GM12875 (cell line): ENCODE data around the gene GAL3ST1.

Experiments
- H3K4me3 ChIP-seq: one replicate; pipeline ENCODE4 v1.5.1; 2011; ENCODE audit warnings: low read depth, low read length, control low read depth
- TF ChIP-seq, protein P1 (sequence below): IDR thresholded peaks from 2 replicates; pipeline ENCODE4 v1.5.1; 2011; ENCODE audit warnings: low read depth, mild to moderate bottlenecking, control low read depth, inconsistent platforms, low read length, moderate library complexity, borderline replicate concordance; ENCODE audit not compliant: insufficient read depth

The GAL3ST1 gene

DNA sequence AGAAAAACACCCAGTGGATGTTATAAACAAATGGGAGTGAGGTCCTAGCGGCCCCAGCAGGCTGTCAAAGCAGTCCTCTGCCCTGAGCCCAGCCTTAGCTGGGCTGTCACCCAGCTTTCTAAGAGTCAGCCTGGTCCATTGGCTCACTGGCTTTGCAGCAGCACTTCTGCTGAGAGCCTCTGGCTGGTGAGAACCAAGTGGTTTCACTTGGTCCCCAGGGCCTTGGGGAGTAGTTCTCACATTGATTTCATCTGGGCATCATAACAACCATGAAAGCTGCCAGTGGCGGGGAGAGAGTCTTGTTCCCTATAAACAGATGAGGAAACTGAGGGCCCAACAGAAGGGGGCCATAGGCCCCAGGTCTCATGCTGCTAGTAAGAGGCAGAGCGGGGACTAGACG lies 39.3 kb downstream of the GAL3ST1 start:
- H3K4me3 ChIP-seq: no peak overlapping the region
- TF ChIP-seq, protein P1, sequence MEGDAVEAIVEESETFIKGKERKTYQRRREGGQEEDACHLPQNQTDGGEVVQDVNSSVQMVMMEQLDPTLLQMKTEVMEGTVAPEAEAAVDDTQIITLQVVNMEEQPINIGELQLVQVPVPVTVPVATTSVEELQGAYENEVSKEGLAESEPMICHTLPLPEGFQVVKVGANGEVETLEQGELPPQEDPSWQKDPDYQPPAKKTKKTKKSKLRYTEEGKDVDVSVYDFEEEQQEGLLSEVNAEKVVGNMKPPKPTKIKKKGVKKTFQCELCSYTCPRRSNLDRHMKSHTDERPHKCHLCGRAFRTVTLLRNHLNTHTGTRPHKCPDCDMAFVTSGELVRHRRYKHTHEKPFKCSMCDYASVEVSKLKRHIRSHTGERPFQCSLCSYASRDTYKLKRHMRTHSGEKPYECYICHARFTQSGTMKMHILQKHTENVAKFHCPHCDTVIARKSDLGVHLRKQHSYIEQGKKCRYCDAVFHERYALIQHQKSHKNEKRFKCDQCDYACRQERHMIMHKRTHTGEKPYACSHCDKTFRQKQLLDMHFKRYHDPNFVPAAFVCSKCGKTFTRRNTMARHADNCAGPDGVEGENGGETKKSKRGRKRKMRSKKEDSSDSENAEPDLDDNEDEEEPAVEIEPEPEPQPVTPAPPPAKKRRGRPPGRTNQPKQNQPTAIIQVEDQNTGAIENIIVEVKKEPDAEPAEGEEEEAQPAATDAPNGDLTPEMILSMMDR: no peak

DNA sequence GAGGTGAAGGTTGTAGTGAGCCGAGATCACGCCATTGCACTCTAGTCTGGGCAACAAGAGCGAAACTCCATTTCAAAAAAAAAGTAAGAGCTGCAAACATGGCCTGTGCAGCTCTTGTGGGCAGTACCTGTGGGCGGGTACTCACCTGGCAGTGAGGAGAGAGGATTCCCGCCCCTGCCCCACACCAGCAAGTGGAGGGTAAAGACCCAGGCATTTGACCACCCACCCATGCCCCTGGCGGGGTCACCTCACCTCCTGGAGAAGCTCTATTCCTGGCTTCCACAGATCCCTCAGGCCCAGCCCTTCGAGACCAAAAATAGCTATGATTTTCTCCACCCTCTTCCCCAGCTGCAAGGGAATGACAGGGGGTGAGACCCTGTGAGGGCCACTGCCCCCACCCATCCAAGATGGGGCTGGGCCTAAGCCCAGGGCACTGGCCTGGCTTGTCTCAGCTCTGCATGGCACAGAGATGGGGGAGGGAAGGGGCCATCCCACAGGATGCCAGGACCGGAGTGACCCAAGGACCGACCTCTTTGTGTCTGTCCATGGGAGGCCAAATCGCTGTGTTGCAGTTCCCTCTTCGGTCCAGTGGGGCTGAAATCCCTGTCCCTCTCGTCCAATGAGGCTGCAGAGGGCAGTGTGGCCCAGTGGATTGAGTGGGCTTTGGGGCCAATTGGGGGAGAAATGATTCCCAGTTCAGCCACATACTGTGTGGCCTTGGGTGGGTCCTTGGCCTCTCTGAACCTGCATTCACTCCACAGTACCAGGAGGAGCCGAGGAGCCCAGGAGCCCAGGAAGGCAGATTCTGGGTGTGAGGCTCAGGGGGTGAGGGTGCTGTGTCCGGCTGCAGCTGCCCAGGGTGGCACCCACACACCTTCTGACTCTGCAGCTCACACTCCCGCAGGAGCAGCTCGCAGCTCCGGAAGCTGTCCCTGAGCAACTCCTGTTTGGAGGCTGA lies 42.5 kb downstream of the GAL3ST1 start:
- H3K4me3 ChIP-seq: no peak overlapping the region
- TF ChIP-seq, protein P1: no peak

GRCh38 chr22:30526656-30527055 lies 47.8 kb downstream of the GAL3ST1 start:
- no peak overlapping the region for H3K4me3 ChIP-seq
- TF ChIP-seq, protein P1: no peak

DNA sequence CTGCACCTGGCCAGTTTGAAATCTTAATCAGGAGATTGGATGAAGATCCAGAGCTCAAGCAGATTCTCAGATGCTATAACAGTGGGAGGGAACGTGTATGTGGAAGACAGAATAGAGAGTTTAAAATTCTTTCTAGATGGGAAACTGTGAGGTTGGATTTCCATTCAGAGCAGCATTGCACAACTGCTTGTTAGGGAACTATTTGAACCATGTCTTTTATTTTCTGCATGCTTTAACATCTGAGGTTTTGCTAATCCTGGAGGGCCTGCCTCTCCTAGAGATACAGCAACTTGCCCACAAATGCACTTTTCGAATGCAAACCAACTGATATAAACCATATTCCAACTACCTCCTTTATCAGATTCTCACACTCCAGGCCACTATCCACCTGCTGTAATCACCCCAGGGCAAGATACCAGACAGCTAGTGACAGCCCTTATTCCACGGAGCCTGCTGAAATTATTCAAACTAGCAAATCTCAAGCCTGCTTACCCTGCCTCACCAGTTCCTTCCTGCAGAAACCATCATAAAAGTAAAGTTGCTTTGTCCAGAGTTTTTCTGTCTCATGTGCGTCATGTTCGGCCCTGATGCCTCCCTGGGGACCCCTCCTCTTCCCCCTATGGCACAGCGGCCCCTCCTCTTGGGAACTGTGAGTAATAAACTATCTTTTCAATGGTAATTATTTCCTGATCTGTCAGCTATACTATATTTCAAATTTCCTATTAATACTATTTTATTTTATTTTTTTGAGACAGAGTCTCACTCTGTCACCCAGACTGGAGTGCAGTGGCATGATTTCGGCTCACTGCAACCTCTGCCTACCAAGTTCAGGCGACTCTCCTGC lies 50.6 kb downstream of the GAL3ST1 start:
- H3K4me3 ChIP-seq: no peak overlapping the region
- TF ChIP-seq, protein P1: no peak

DNA sequence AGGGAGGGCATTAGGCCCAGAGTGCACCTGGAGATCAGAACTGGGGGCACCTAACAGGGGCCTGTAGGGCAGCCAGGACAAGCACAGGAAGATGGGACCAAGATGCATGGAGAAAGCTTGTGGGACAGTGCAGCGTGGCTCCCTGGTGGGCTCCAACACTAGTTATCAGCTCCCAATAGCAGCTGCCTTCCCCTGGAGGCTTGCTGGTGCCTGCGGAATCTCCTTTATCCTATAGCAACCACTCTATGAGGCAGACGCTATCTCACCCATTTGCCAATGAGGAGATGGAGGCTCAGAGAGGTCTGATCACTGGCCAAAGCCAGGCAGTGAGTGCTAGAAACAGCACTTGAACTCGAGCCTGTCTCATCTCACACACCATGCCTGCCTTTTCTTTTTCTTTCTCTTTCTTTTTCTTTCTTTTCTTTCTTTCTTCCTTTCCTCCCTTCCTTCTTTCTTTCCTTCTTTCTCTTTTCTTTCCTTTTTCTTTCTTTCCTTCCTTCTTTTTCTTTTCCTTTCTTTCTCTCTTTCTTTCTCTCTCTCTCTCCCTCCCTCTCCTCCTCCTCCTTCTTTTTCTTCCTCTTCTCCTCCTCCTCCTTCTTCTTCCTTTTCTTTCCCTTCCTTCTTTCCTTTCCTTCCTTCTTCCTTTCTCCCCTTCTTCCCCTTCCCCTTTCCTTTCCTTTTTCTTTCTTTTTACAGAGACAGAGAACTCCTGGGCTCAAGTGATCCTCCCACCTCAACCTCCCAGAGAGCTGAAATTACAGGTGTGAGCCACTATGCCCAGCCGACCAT lies 52.9 kb downstream of the GAL3ST1 start:
- TF ChIP-seq, protein P1: no peak
- no peak overlapping the region for H3K4me3 ChIP-seq

- H3K4me3 ChIP-seq: no peak overlapping the region
- TF ChIP-seq, protein P1: no peak
These were observed 54.5 kb downstream of the GAL3ST1 start for GRCh38 chr22:30519842-30520425.
